Keratinocyte (primary cell): ENCODE measurements around the gene KDM5C. TPM values are rescaled to one million over a fixed set of nuclear protein-coding genes. Genes with fewer than 3 reads are reported as not detected.

Source experiments
- DNase-seq: peaks from one replicate; pipeline ENCODE4 v3.0.0-alpha.2; 2011; ENCODE audit warnings: low read depth, missing footprints, low spot score
- FAIRE-seq: peaks from 2 replicates; lab custom pipeline; 2011; peaks lifted over from hg19 to GRCh38; lab: Jason Lieb, UNC
- H2AFZ ChIP-seq: 2 replicates; pipeline ENCODE4 v1.6.0; 2012; ENCODE audit warnings: low read length, control low read depth, inconsistent platforms; ENCODE audit not compliant: control insufficient read depth
- H3K27ac ChIP-seq: 2 replicates; pipeline ENCODE4 v1.5.1; 2011; ENCODE audit warnings: low read length; ENCODE audit not compliant: control insufficient read depth, insufficient read depth
- H3K27me3 ChIP-seq: 3 replicates; pipeline ENCODE4 v1.6.0; 2011; ENCODE audit warnings: low read length; ENCODE audit not compliant: control insufficient read depth, insufficient read depth; ENCODE audit errors: extremely low read depth
- H3K36me3 ChIP-seq, 2 experiments: 2 replicates in 1 of 2; 3 replicates in 1 of 2; pipeline ENCODE4 v1.5.1; 2011; ENCODE audit warnings: low read length in 2 of 2, mild to moderate bottlenecking in 1 of 2; ENCODE audit not compliant: control insufficient read depth in 2 of 2, insufficient read depth in 2 of 2; ENCODE audit errors: extremely low read depth in 1 of 2
- H3K4me1 ChIP-seq: 3 replicates; pipeline ENCODE4 v1.5.1; 2011; ENCODE audit warnings: low read length; ENCODE audit not compliant: control insufficient read depth, insufficient read depth; ENCODE audit errors: extremely low read depth
- H3K4me2 ChIP-seq: 3 replicates; pipeline ENCODE4 v1.6.0; 2011; ENCODE audit warnings: low read depth, low read length; ENCODE audit not compliant: control insufficient read depth, insufficient read depth; ENCODE audit errors: extremely low read depth
- H3K4me3 ChIP-seq, 3 experiments: fragments of 200-600 bp in 1 of 3; sonication (generic) in 1 of 3; 2 replicates in 2 of 3; 3 replicates in 1 of 3; pipeline ENCODE4 v1.5.1; 2011 to 2016; ENCODE audit warnings: low read length in 3 of 3, mild to moderate bottlenecking in 3 of 3, control low read depth in 2 of 3, inconsistent platforms in 1 of 3, low read depth in 1 of 3, mixed read lengths in 1 of 3, mixed run types in 1 of 3, moderate library complexity in 1 of 3; ENCODE audit not compliant: control insufficient read depth in 2 of 3, insufficient read depth in 2 of 3; ENCODE audit errors: extremely low read depth in 1 of 3
- H3K79me2 ChIP-seq: 2 replicates; pipeline ENCODE4 v1.6.0; 2012; ENCODE audit warnings: low read length; ENCODE audit not compliant: control insufficient read depth, insufficient read depth
- H3K9ac ChIP-seq: 3 replicates; pipeline ENCODE4 v1.6.0; 2011; ENCODE audit warnings: low read length; ENCODE audit not compliant: control insufficient read depth, insufficient read depth; ENCODE audit errors: extremely low read depth
- H3K9me1 ChIP-seq: 3 replicates; pipeline ENCODE4 v1.6.0; 2011; ENCODE audit warnings: low read length; ENCODE audit not compliant: control insufficient read depth, insufficient read depth; ENCODE audit errors: extremely low read depth
- H3K9me3 ChIP-seq: 2 replicates; pipeline ENCODE4 v1.5.1; 2012; ENCODE audit warnings: low read depth, low read length; ENCODE audit not compliant: control insufficient read depth
- H4K20me1 ChIP-seq: 3 replicates; pipeline ENCODE4 v1.6.0; 2011; ENCODE audit warnings: low read length; ENCODE audit not compliant: control insufficient read depth, insufficient read depth; ENCODE audit errors: extremely low read depth
- EZH2 ChIP-seq: IDR thresholded peaks from one replicate; pipeline ENCODE4 v1.6.1; 2012; ENCODE audit warnings: inconsistent platforms, mild to moderate bottlenecking, low read length, moderate library complexity
- dilution Hi-C: fragments of 300-500 bp; cut with MboI; formaldehyde crosslinking; loops from one replicate; pipeline ENCODE4 v1.7.0; 2020; ENCODE audit warnings: low sequenced_read_pairs; ENCODE audit not compliant: extremely low pct_ligation_motif_present
- polyA plus RNA-seq, 5 experiments: library from polyadenylated mRNA; depleted of rRNA in 3 of 5; stranded (reverse) in 3 of 5; stranded (forward) in 1 of 5; unstranded in 1 of 5; fragments of >200 nt; gene quantifications; 1 replicate in 1 of 5; 2 replicates in 3 of 5; 3 replicates in 1 of 5; pipeline versions ENCODE4 v1.2.1 to v1.2.3, GENCODE V29; 2011 to 2012; ENCODE audit warnings: missing spikeins in 2 of 5, low read depth in 1 of 5, low replicate concordance in 1 of 5
- TF ChIP-seq, protein P1 (sequence below), 3 experiments: IDR thresholded peaks in 1 of 3; conservative IDR thresholded peaks in 1 of 3; optimal IDR thresholded peaks in 1 of 3; 2 replicates in 2 of 3; 3 replicates in 1 of 3; pipeline versions ENCODE3 to v1.5.1; 2011; ENCODE audit warnings: low read length in 3 of 3, mild to moderate bottlenecking in 3 of 3, moderate library complexity in 2 of 3, control low read depth in 1 of 3, inconsistent platforms in 1 of 3; ENCODE audit not compliant: insufficient read depth in 2 of 3; ENCODE audit errors: extremely low read depth in 1 of 3

Gene KDM5C
- polyA plus RNA-seq, 1 donor (not counting 4 experiments of a cell fraction or from before 2014, with no cell fraction given): 46.0 TPM

DNA sequence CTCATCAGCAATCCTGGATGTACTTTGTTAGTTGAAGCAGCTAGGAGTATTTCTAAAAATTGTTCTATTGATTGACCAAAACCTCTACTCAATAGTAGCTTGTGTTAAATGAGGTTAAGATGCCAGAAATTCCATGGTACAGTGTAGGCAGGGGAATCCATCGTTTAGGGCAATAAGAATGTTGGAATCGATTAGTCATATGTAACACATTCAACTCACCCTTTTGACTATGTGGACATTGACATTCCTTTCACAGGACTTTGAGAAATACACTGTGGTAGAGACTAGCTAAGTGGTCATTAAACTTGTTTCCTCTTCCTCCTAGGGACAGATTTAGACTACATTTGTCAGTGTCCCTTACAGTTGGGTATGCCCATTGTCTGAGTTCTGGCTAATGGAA lies 40.2 kb downstream of the KDM5C start:
- Histone ChIP-seq H3K36me3 (peaks cover 0 to 2% of the 10 kb centered on the region in 2 experiments), H3K27me3 (no peaks in the 10 kb centered on the region), H3K9ac (no peak overlapping the region), H3K9me3 (no peaks in the 10 kb centered on the region), H2AFZ (no peak overlapping the region), H3K4me3 (no peak overlapping the region), H3K9me1 (no peaks in the 10 kb centered on the region), H3K79me2 (no peaks in the 10 kb centered on the region), H4K20me1 (no peaks in the 10 kb centered on the region), H3K27ac (no peak overlapping the region), H3K4me1 (peaks cover 14% of the 10 kb centered on the region), H3K4me2 (no peak overlapping the region)
- FAIRE-seq (no peak), DNase-seq (peak; percentile 13)
- TF ChIP-seq, protein P1, sequence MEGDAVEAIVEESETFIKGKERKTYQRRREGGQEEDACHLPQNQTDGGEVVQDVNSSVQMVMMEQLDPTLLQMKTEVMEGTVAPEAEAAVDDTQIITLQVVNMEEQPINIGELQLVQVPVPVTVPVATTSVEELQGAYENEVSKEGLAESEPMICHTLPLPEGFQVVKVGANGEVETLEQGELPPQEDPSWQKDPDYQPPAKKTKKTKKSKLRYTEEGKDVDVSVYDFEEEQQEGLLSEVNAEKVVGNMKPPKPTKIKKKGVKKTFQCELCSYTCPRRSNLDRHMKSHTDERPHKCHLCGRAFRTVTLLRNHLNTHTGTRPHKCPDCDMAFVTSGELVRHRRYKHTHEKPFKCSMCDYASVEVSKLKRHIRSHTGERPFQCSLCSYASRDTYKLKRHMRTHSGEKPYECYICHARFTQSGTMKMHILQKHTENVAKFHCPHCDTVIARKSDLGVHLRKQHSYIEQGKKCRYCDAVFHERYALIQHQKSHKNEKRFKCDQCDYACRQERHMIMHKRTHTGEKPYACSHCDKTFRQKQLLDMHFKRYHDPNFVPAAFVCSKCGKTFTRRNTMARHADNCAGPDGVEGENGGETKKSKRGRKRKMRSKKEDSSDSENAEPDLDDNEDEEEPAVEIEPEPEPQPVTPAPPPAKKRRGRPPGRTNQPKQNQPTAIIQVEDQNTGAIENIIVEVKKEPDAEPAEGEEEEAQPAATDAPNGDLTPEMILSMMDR (optimal IDR thresholded peaks at IDR 0.05 in 1 of 3, IDR thresholded peaks at IDR 0.05 in 1 of 3, conservative IDR thresholded peaks at IDR 0.05 in 1 of 3; ENCODE audit: extremely low read depth in 1 of 3, insufficient read depth in 2 of 3, low read length in 3 of 3): no peak
- TF ChIP-seq EZH2: no peak
- dilution Hi-C loops: no loop called here

GRCh38 chrX:53171356-53171755 lies 53.7 kb downstream of the KDM5C start:
- DNase-seq (no peak), FAIRE-seq (no peak)
- H3K27ac ChIP-seq: no peak overlapping the region
- dilution Hi-C loops: no loop called here
- H3K4me1 ChIP-seq: no peaks in the 10 kb centered on the region
- H3K36me3 ChIP-seq: no peaks in the 10 kb centered on the region
- no peak overlapping the region for H3K4me2 ChIP-seq
- no peaks in the 10 kb centered on the region for H3K27me3 ChIP-seq
- no peak overlapping the region for H2AFZ ChIP-seq
- H4K20me1 ChIP-seq: no peaks in the 10 kb centered on the region
- H3K9me1 ChIP-seq: no peaks in the 10 kb centered on the region
- H3K4me3 ChIP-seq: no peak overlapping the region
- H3K9me3 ChIP-seq: no peaks in the 10 kb centered on the region
- no peaks in the 10 kb centered on the region for H3K79me2 ChIP-seq
- TF ChIP-seq, protein P1 (optimal IDR thresholded peaks at IDR 0.05 in 1 of 3, IDR thresholded peaks at IDR 0.05 in 1 of 3, conservative IDR thresholded peaks at IDR 0.05 in 1 of 3; ENCODE audit: extremely low read depth in 1 of 3, insufficient read depth in 2 of 3, low read length in 3 of 3): peak in 2 of 3 experiments; percentile 24
- TF ChIP-seq EZH2: no peak
- H3K9ac ChIP-seq: no peak overlapping the region
